Smooth muscle cell (in vitro differentiated cells): ENCODE data around the gene SYTL3. TPM values are rescaled to one million over a fixed set of nuclear protein-coding genes. Genes with fewer than 3 reads are reported as not detected.

Experiments
- DNase-seq: peaks from one replicate; lab custom pipeline; 2025; ENCODE audit not compliant: unreplicated experiment; lab: John Stamatoyannopoulos, UW
- H2AFZ ChIP-seq: fragments of 200-600 bp; sonication (generic); 2 replicates; pipeline ENCODE4 v1.6.0; 2016; ENCODE audit warnings: antibody characterized with exemption, low read depth, mild to moderate bottlenecking
- H3F3A ChIP-seq: fragments of 200-600 bp; sonication (generic); 2 replicates; pipeline ENCODE4 v1.6.0; 2017; ENCODE audit warnings: antibody characterized with exemption, low read depth
- H3K27ac ChIP-seq: fragments of 200-600 bp; sonication (generic); 2 replicates; pipeline ENCODE4 v1.5.1; 2016; ENCODE audit warnings: low read depth, mild to moderate bottlenecking
- H3K27me3 ChIP-seq: fragments of 200-600 bp; sonication (generic); 2 replicates; pipeline ENCODE4 v1.6.1; 2016; ENCODE audit warnings: low read depth, mild to moderate bottlenecking
- H3K36me3 ChIP-seq: fragments of 200-600 bp; sonication (generic); 2 replicates; pipeline ENCODE4 v1.5.1; 2016; ENCODE audit warnings: low read depth
- H3K4me1 ChIP-seq: fragments of 200-600 bp; sonication (generic); 2 replicates; pipeline ENCODE4 v1.5.1; 2016; ENCODE audit warnings: low read depth
- H3K4me2 ChIP-seq: fragments of 200-600 bp; sonication (generic); 2 replicates; pipeline ENCODE4 v1.6.0; 2016; ENCODE audit warnings: mild to moderate bottlenecking
- H3K4me3 ChIP-seq: fragments of 200-600 bp; sonication (generic); 2 replicates; pipeline ENCODE4 v1.5.1; 2016; ENCODE audit warnings: mild to moderate bottlenecking
- H3K79me2 ChIP-seq: fragments of 200-600 bp; sonication (generic); 2 replicates; pipeline ENCODE4 v1.6.0; 2016; ENCODE audit warnings: low read depth, mild to moderate bottlenecking
- H3K9ac ChIP-seq: fragments of 200-600 bp; sonication (generic); 2 replicates; pipeline ENCODE4 v1.6.0; 2016; ENCODE audit warnings: low read depth
- H3K9me3 ChIP-seq: fragments of 200-600 bp; sonication (generic); replicated peaks from 2 replicates; pipeline ENCODE4 v1.5.1; 2016; ENCODE audit warnings: low read depth
- H4K20me1 ChIP-seq: fragments of 200-600 bp; sonication (generic); 2 replicates; pipeline ENCODE4 v1.6.0; 2016; ENCODE audit warnings: low read depth
- CTCF ChIP-seq: fragments of 200-600 bp; sonication (generic); IDR thresholded peaks from 2 replicates; pipeline ENCODE4 v1.5.1; 2017; ENCODE audit warnings: borderline replicate concordance, mild to moderate bottlenecking, antibody characterized with exemption; ENCODE audit not compliant: insufficient read depth, poor library complexity, severe bottlenecking
- WGBS: methylation state at CpG from one replicate; pipeline ENCODE4 v1.1.7; 2016; ENCODE audit warnings: low lambda C conversion rate; 5-methylcytosine and 5-hydroxymethylcytosine counted together
- polyA plus RNA-seq: library from polyadenylated mRNA; unstranded; fragments of >200 nt; fragmentation: Nextera tagmentation; extraction: Ambion mirVana; gene quantifications from 2 replicates; pipeline ENCODE4 v1.2.1, GENCODE V29; 2016
- total RNA-seq: library from RNA; depleted of rRNA; stranded (reverse); fragments of >200 nt; gene quantifications from 2 replicates; pipeline ENCODE4 v1.2.3, GENCODE V29; 2014

Gene SYTL3
- total and polyA plus RNA-seq, 2 experiments from 2014 or later, result 0.13 to 1.2 TPM

- Histone ChIP-seq H3K4me1 (peaks cover 10% of the 10 kb centered on the region), H4K20me1 (peaks cover 95% of the 10 kb centered on the region), H3F3A (no peaks in the 10 kb centered on the region), H3K4me3 (no peak overlapping the region), H3K27me3 (no peaks in the 10 kb centered on the region), H3K9ac (no peak overlapping the region), H3K36me3 (no peaks in the 10 kb centered on the region), H3K9me3 (no peaks in the 10 kb centered on the region), H3K79me2 (peaks cover 74% of the 10 kb centered on the region), H2AFZ (no peak overlapping the region), H3K4me2 (peak overlapping the region; percentile 42), H3K27ac (peak overlapping the region; percentile 67)
- WGBS, result 35% methylated on average over 3 of the region's 3 CpGs
- no peak for DNase-seq
- no peak for TF ChIP-seq CTCF
Observed at GRCh38 chr6:158797331-158798310, 147.8 kb downstream of the SYTL3 start.

GRCh38 chr6:158798311-158798710 is 148.5 kb downstream of the SYTL3 start:
- peaks cover 10% of the 10 kb centered on the region for H3K4me1 ChIP-seq

GRCh38 chr6:158799051-158799792 is 149.4 kb downstream of the SYTL3 start:
- no peak overlapping the region for H2AFZ ChIP-seq
- DNase-seq, result no peak
- H3K36me3 ChIP-seq, result no peaks in the 10 kb centered on the region
- H3K4me3 ChIP-seq, result no peak overlapping the region
- H4K20me1 ChIP-seq, result peaks cover 92% of the 10 kb centered on the region
- H3K4me1 ChIP-seq, result peaks cover 16% of the 10 kb centered on the region
- no peak overlapping the region for H3K9ac ChIP-seq
- H3K9me3 ChIP-seq, result no peaks in the 10 kb centered on the region
- H3K4me2 ChIP-seq, result peak overlapping the region; percentile 35
- TF ChIP-seq CTCF, result no peak
- peaks cover 73% of the 10 kb centered on the region for H3K79me2 ChIP-seq
- H3F3A ChIP-seq, result peaks cover 3% of the 10 kb centered on the region
- no peaks in the 10 kb centered on the region for H3K27me3 ChIP-seq
- peak overlapping the region; percentile 67 for H3K27ac ChIP-seq
- 43% methylated on average over 11 of the region's 11 CpGs for WGBS

More at GRCh38 chr6:158798311-158798710, 148.5 kb downstream of the SYTL3 start:
- no peak for DNase-seq
- Histone ChIP-seq H3K79me2 (peaks cover 75% of the 10 kb centered on the region), H3F3A (no peaks in the 10 kb centered on the region), H3K27me3 (no peaks in the 10 kb centered on the region), H3K36me3 (no peaks in the 10 kb centered on the region), H3K27ac (peak overlapping the region; percentile 67), H3K9me3 (no peaks in the 10 kb centered on the region), H3K9ac (no peak overlapping the region), H3K4me3 (no peak overlapping the region), H4K20me1 (peaks cover 95% of the 10 kb centered on the region), H2AFZ (no peak overlapping the region), H3K4me2 (peak overlapping the region; percentile 42)
- WGBS, result 88% methylated on average over 8 of the region's 8 CpGs
- no peak for TF ChIP-seq CTCF
